ENCODE results near the gene PDXP. TPM values are rescaled to one million over a fixed set of nuclear protein-coding genes. Genes with fewer than 3 reads are reported as not detected.

Gene PDXP
- total and polyA plus RNA-seq, 2 of the 13 experiments (the other 11 are each of a cell fraction or from before 2014, with no cell fraction given) = 58.2 to 70.6 TPM

DNA sequence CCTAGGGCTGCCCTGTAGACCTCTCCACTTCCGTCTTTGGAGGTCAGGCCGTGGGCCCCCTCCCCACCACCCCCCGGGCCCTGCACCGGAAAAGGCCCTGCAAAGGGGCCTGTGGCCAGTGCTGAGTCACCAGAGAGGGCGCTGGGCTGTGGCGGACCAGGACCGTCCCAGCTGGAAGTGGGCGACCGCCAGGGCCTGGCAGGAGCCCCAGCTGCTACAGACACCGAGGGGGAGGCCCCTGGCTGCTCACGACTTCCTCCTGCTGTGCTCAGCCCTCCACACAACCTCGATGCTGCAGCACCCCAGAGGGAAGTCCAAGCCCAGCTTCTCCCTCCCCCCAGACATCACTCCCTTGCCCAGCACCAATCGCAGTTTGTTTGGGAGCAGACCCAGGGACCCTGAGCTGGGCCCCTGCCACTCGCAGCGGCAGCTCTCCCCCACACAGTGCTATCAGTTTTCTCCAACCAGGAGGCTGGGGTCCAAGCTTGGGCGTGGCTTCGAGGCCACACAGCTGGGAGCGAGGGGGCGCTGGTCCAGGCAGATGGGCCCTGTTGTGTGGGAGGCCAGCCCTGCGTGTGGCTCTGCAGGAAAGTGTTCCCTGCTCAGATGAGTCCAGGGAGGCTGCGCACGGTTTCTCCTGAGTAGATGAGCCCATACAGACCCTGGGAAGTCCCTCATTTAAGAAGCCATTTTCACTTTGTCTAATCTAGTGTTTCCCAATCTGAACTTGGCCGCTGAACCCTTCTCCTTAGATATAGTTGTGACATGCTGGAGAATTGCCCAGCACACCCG lies 24.7 kb upstream of the PDXP start (continued):
- TF ChIP-seq, protein P1, sequence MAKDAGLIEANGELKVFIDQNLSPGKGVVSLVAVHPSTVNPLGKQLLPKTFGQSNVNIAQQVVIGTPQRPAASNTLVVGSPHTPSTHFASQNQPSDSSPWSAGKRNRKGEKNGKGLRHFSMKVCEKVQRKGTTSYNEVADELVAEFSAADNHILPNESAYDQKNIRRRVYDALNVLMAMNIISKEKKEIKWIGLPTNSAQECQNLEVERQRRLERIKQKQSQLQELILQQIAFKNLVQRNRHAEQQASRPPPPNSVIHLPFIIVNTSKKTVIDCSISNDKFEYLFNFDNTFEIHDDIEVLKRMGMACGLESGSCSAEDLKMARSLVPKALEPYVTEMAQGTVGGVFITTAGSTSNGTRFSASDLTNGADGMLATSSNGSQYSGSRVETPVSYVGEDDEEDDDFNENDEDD (CRISPR knock-in tag; IDR thresholded peaks at IDR 0.05; ENCODE audit: borderline replicate concordance) = no peak; the same call in 1 of the 2 replicates
- no peak for TF ChIP-seq ZNF160 (CRISPR knock-in tag; IDR thresholded peaks at IDR 0.05)
- TF ChIP-seq PREB (CRISPR knock-in tag; IDR thresholded peaks at IDR 0.05) = no peak
- peak; percentile 75 for TF ChIP-seq ZNF564 (CRISPR knock-in tag; IDR thresholded peaks at IDR 0.05)
- no peak for TF ChIP-seq ZFP36 (IDR thresholded peaks at IDR 0.05; ENCODE audit: borderline replicate concordance, low read depth, low read length, partially characterized antibody)
- no peak; the same call in 1 of the 2 replicates for TF ChIP-seq ZSCAN9 (CRISPR knock-in tag; IDR thresholded peaks at IDR 0.05; ENCODE audit: borderline replicate concordance)
- TF ChIP-seq ZNF274 (CRISPR knock-in tag; IDR thresholded peaks at IDR 0.05) = no peak
- no peak for TF ChIP-seq PRMT3 (CRISPR knock-in tag; IDR thresholded peaks at IDR 0.05; ENCODE audit: borderline replicate concordance, low read depth)
- no peak for TF ChIP-seq NPAS2 (CRISPR knock-in tag; IDR thresholded peaks at IDR 0.05; ENCODE audit: borderline replicate concordance)
- TF ChIP-seq TCF12 (IDR thresholded peaks at IDR 0.05) = no peak
- TF ChIP-seq TCF12 (CRISPR knock-in tag; IDR thresholded peaks at IDR 0.05) = peak; percentile 71
- TF ChIP-seq SOX5 (CRISPR knock-in tag; IDR thresholded peaks at IDR 0.05; ENCODE audit: borderline replicate concordance) = no peak
- TF ChIP-seq U2AF1 (optimal IDR thresholded peaks at IDR 0.05; ENCODE audit: low read depth, low read length) = peak; percentile 33
- TF ChIP-seq ZNF337 (CRISPR knock-in tag; IDR thresholded peaks at IDR 0.05; ENCODE audit: borderline replicate concordance, low read depth) = 0 out of 2 replicates have a peak, but pooled peaks have one; percentile 6
- peak; percentile 21; the same call in 1 of the 2 replicates for TF ChIP-seq ZSCAN22 (CRISPR knock-in tag; IDR thresholded peaks at IDR 0.05)
- TF ChIP-seq, protein P2, sequence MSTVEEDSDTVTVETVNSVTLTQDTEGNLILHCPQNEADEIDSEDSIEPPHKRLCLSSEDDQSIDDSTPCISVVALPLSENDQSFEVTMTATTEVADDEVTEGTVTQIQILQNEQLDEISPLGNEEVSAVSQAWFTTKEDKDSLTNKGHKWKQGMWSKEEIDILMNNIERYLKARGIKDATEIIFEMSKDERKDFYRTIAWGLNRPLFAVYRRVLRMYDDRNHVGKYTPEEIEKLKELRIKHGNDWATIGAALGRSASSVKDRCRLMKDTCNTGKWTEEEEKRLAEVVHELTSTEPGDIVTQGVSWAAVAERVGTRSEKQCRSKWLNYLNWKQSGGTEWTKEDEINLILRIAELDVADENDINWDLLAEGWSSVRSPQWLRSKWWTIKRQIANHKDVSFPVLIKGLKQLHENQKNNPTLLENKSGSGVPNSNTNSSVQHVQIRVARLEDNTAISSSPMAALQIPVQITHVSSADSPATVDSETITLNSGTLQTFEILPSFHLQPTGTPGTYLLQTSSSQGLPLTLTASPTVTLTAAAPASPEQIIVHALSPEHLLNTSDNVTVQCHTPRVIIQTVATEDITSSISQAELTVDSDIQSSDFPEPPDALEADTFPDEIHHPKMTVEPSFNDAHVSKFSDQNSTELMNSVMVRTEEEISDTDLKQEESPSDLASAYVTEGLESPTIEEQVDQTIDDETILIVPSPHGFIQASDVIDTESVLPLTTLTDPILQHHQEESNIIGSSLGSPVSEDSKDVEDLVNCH (CRISPR knock-in tag; IDR thresholded peaks at IDR 0.05) = no peak
- TF ChIP-seq SKIL (CRISPR knock-in tag; IDR thresholded peaks at IDR 0.05; ENCODE audit: borderline replicate concordance) = peak; percentile 56
- TF ChIP-seq, protein P3, sequence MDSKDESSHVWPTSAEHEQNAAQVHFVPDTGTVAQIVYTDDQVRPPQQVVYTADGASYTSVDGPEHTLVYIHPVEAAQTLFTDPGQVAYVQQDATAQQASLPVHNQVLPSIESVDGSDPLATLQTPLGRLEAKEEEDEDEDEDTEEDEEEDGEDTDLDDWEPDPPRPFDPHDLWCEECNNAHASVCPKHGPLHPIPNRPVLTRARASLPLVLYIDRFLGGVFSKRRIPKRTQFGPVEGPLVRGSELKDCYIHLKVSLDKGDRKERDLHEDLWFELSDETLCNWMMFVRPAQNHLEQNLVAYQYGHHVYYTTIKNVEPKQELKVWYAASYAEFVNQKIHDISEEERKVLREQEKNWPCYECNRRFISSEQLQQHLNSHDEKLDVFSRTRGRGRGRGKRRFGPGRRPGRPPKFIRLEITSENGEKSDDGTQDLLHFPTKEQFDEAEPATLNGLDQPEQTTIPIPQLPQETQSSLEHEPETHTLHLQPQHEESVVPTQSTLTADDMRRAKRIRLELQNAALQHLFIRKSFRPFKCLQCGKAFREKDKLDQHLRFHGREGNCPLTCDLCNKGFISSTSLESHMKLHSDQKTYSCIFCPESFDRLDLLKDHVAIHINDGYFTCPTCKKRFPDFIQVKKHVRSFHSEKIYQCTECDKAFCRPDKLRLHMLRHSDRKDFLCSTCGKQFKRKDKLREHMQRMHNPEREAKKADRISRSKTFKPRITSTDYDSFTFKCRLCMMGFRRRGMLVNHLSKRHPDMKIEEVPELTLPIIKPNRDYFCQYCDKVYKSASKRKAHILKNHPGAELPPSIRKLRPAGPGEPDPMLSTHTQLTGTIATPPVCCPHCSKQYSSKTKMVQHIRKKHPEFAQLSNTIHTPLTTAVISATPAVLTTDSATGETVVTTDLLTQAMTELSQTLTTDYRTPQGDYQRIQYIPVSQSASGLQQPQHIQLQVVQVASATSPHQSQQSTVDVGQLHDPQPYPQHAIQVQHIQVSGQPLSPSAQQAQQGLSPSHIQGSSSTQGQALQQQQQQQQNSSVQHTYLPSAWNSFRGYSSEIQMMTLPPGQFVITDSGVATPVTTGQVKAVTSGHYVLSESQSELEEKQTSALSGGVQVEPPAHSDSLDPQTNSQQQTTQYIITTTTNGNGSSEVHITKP (CRISPR knock-in tag; IDR thresholded peaks at IDR 0.05; ENCODE audit: low read depth) = 0 out of 2 replicates have a peak, but pooled peaks have one; percentile 53

Measured in HepG2 (cell line).